Loucy (cell line): ENCODE measurements around the gene PAPPA2.

Experiments
- H2AFZ ChIP-seq: fragments of 200-600 bp; sonication (generic); 2 replicates; pipeline ENCODE4 v1.6.0; 2016; ENCODE audit warnings: antibody characterized with exemption, mild to moderate bottlenecking, low read length, moderate library complexity
- H3F3A ChIP-seq: fragments of 200-600 bp; 2 replicates; pipeline ENCODE4 v1.6.0; 2016; ENCODE audit warnings: antibody characterized with exemption, low read depth, mild to moderate bottlenecking
- H3K27me3 ChIP-seq: fragments of 200-600 bp; sonication (generic); 2 replicates; pipeline ENCODE4 v1.6.1; 2014; ENCODE audit warnings: low read length, mild to moderate bottlenecking; ENCODE audit not compliant: insufficient read depth, poor library complexity, severe bottlenecking
- H3K36me3 ChIP-seq: fragments of 200-600 bp; sonication (generic); 2 replicates; pipeline ENCODE4 v1.6.1; 2016; ENCODE audit warnings: low read length; ENCODE audit not compliant: insufficient read depth
- H3K4me1 ChIP-seq: fragments of 200-600 bp; sonication (generic); 2 replicates; pipeline ENCODE4 v1.5.1; 2014; ENCODE audit warnings: low read length, mild to moderate bottlenecking; ENCODE audit not compliant: insufficient read depth, poor library complexity, severe bottlenecking
- H3K4me2 ChIP-seq: fragments of 200-600 bp; sonication (generic); 2 replicates; pipeline ENCODE4 v1.6.0; 2014; ENCODE audit warnings: antibody characterized with exemption, low read length, low read depth, mild to moderate bottlenecking; ENCODE audit not compliant: poor library complexity, severe bottlenecking
- H3K4me3 ChIP-seq: fragments of 200-600 bp; sonication (generic); 2 replicates; pipeline ENCODE4 v1.5.1; 2014; ENCODE audit warnings: low read length, mild to moderate bottlenecking, mixed read lengths; ENCODE audit not compliant: poor library complexity, severe bottlenecking
- H3K79me2 ChIP-seq: fragments of 200-600 bp; sonication (generic); 2 replicates; pipeline ENCODE4 v1.6.1; 2014; ENCODE audit warnings: low read length; ENCODE audit not compliant: insufficient read depth
- H3K9ac ChIP-seq: fragments of 200-600 bp; sonication (generic); 2 replicates; pipeline ENCODE4 v1.6.0; 2014; ENCODE audit warnings: mild to moderate bottlenecking, low read depth, low read length, moderate library complexity; ENCODE audit not compliant: poor library complexity, severe bottlenecking
- H3K9me2 ChIP-seq: fragments of 200-600 bp; sonication (generic); replicated peaks from 2 replicates; pipeline ENCODE4 v1.6.1; 2016; ENCODE audit warnings: low read depth, low read length, mixed read lengths
- H3K9me3 ChIP-seq: fragments of 200-600 bp; sonication (generic); 2 replicates; pipeline ENCODE4 v1.6.1; 2014; ENCODE audit warnings: mild to moderate bottlenecking, antibody characterized with exemption, low read length, low read depth; ENCODE audit not compliant: insufficient read depth
- H4K20me1 ChIP-seq: fragments of 200-600 bp; sonication (generic); 2 replicates; pipeline ENCODE4 v1.6.0; 2014; ENCODE audit warnings: antibody characterized with exemption, low read length, mild to moderate bottlenecking; ENCODE audit not compliant: insufficient read depth, poor library complexity, severe bottlenecking
- CTCF ChIP-seq: fragments of 200-600 bp; sonication (generic); conservative IDR thresholded peaks from 2 replicates; pipeline ENCODE4 v1.5.1; 2014; ENCODE audit warnings: mild to moderate bottlenecking, antibody characterized with exemption, low read length
- EZH2phosphoT487 ChIP-seq: fragments of 200-600 bp; IDR thresholded peaks from 2 replicates; pipeline ENCODE4 v1.6.1; 2018; ENCODE audit warnings: antibody characterized with exemption, mild to moderate bottlenecking, moderate library complexity, borderline replicate concordance

Gene PAPPA2

GRCh38 chr1:176847052-176847451, 384.1 kb downstream of the PAPPA2 start:
- H2AFZ ChIP-seq = no peak overlapping the region
- no peak overlapping the region for H3K9ac ChIP-seq
- H3K4me2 ChIP-seq = no peak overlapping the region
- H4K20me1 ChIP-seq = no peaks in the 10 kb centered on the region
- H3K4me3 ChIP-seq = no peak overlapping the region
- no peaks in the 10 kb centered on the region for H3K9me3 ChIP-seq
- no peak for TF ChIP-seq CTCF
- TF ChIP-seq EZH2phosphoT487 = no peak
- H3K36me3 ChIP-seq = no peaks in the 10 kb centered on the region
- no peaks in the 10 kb centered on the region for H3K4me1 ChIP-seq
- H3K79me2 ChIP-seq = no peaks in the 10 kb centered on the region
- no peaks in the 10 kb centered on the region for H3K9me2 ChIP-seq
- no peaks in the 10 kb centered on the region for H3F3A ChIP-seq
- H3K27me3 ChIP-seq = no peaks in the 10 kb centered on the region

DNA sequence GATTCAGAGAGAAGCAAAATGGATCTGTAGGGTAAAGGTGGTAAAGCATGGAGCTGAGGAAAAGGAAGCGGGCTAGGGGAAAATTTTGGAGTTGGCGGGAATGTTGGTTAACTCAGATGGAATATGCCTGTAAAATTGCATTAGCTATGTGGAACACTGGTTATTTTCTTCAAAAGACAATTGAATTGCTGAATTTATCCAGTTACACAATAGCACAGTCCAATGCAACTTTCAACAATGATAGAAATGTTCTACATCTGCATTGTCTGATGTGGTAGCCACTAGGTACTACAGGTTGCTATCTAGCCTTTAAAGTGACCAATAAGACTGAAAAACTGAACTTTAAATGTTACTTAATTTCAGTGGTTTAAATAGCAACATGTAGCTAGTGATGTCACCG, 386.3 kb downstream of the PAPPA2 start:
- no peak for TF ChIP-seq CTCF
- TF ChIP-seq EZH2phosphoT487 = no peak
- no peaks in the 10 kb centered on the region for H3K4me1 ChIP-seq
- H3K79me2 ChIP-seq = no peaks in the 10 kb centered on the region
- H3K9ac ChIP-seq = no peak overlapping the region
- no peaks in the 10 kb centered on the region for H3K27me3 ChIP-seq
- H3K4me3 ChIP-seq = no peak overlapping the region
- H2AFZ ChIP-seq = no peak overlapping the region
- H3K9me2 ChIP-seq = no peaks in the 10 kb centered on the region
- no peaks in the 10 kb centered on the region for H4K20me1 ChIP-seq
- H3K36me3 ChIP-seq = no peaks in the 10 kb centered on the region
- H3K9me3 ChIP-seq = no peaks in the 10 kb centered on the region
- H3F3A ChIP-seq = no peaks in the 10 kb centered on the region
- H3K4me2 ChIP-seq = no peak overlapping the region

DNA sequence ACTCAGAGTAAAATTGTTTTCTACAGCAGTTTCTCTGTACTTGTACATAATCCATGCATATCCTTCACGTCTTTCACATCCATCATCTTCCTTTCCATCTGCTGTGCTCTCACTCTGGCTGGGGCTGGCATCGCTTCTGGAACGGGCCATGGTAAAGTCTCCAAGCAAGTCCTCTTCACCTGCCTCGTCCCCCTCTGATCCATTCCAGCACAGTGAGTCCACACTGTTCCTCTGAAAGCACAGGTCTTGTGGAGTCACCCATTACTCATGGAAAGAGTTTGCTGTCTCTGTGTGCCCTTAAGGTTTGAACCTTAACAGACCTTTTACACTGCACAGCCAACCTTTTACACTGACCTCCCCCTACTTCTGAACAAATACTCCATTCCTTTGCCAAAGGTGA, 387.9 kb downstream of the PAPPA2 start:
- Histone ChIP-seq H3K4me2 (no peak overlapping the region), H3K9me2 (no peaks in the 10 kb centered on the region), H3K4me3 (no peak overlapping the region), H3K27me3 (no peaks in the 10 kb centered on the region), H3K4me1 (no peaks in the 10 kb centered on the region), H2AFZ (no peak overlapping the region), H3F3A (no peaks in the 10 kb centered on the region), H3K9me3 (no peaks in the 10 kb centered on the region), H3K79me2 (no peaks in the 10 kb centered on the region), H3K36me3 (no peaks in the 10 kb centered on the region), H4K20me1 (no peaks in the 10 kb centered on the region), H3K9ac (no peak overlapping the region)
- no peak for TF ChIP-seq EZH2phosphoT487
- TF ChIP-seq CTCF = no peak
